Measurements from ENCODE around the gene RPH3AL.
"Not testable (repeated sequence)": the region's sequence is repeated elsewhere in the genome, so short reads cannot be mapped to it uniquely, and the experiment has no call there.

The RPH3AL gene

DNA sequence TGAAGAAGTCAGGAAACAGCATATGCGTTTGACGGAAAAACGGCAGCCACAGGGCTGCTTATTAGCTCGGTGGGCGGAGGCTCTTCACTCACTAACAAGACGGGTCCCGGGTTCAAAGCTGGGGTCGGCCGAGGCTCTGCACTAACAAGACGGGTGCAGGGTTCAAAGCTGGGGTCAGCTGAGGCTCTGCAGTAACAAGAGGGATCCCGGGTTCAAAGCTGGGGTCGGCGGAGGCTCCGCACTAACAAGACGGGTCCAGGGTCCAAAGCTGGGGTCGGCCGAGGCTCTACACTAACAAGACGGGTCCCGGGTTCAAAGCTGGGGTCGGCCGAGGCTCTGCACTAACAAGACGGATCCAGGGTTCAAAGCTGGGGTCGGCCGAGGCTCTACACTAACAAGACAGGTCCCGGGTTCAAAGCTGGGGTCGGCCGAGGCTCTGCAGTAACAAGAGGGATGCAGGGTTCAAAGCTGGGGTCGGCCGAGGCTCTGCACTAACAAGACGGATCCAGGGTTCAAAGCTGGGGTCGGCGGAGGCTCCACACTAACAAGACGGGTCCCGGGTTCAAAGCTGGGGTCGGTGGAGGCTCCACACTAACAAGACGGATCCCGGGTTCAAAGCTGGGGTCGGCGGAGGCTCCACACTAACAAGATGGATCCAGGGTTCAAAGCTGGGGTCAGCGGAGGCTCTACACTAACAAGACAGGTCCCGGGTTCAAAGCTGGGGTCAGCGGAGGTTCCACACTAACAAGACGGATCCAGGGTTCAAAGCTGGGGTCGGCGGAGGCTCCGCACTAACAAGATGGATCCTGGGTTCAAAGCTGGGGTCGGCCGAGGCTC, 117.4 kb downstream of the RPH3AL start:
- not testable (repeated sequence) for H2BK120ac ChIP-seq (ENCODE audit: insufficient read depth, low read length, poor library complexity); H2AK5ac ChIP-seq (ENCODE audit: low read length); H3K36me3 ChIP-seq (ENCODE audit: control insufficient read depth in 1 of 2, insufficient read depth in 2 of 2, low read length in 2 of 2); H3K27ac ChIP-seq (ENCODE audit: low read depth, low read length); H3K4me1 ChIP-seq (ENCODE audit: control insufficient read depth in 1 of 2, insufficient read depth in 2 of 2, low read length in 2 of 2); H3K9ac ChIP-seq (ENCODE audit: low read length); H3K14ac ChIP-seq (ENCODE audit: low read length); H4K91ac ChIP-seq (ENCODE audit: low read depth, low read length); H2BK5ac ChIP-seq (ENCODE audit: low read depth, low read length, poor library complexity); H3K27me3 ChIP-seq (ENCODE audit: insufficient read depth, low read length); H2BK12ac ChIP-seq (ENCODE audit: low read length); H4K12ac ChIP-seq (ENCODE audit: low read depth, low read length); H3K9me3 ChIP-seq (ENCODE audit: insufficient read depth, low read depth, low read length); H3K4ac ChIP-seq (ENCODE audit: low read depth, low read length); H4K8ac ChIP-seq (ENCODE audit: low read depth, low read length); DNase-seq; H3K4me3 ChIP-seq (ENCODE audit: low read depth, low read length); H3K79me2 ChIP-seq (ENCODE audit: control insufficient read depth, insufficient read depth, low read length, poor library complexity); H3K4me2 ChIP-seq (ENCODE audit: low read length); H2AFZ ChIP-seq (ENCODE audit: insufficient read depth, low read length, poor library complexity); H3K18ac ChIP-seq (ENCODE audit: low read length); H3K79me1 ChIP-seq (ENCODE audit: low read length); H3K23ac ChIP-seq (ENCODE audit: low read length)
- WGBS (ENCODE audit: extremely low coverage, insufficient coverage, insufficient read length): no CpG with 5 or more reads among the region's 48 CpGs

DNA sequence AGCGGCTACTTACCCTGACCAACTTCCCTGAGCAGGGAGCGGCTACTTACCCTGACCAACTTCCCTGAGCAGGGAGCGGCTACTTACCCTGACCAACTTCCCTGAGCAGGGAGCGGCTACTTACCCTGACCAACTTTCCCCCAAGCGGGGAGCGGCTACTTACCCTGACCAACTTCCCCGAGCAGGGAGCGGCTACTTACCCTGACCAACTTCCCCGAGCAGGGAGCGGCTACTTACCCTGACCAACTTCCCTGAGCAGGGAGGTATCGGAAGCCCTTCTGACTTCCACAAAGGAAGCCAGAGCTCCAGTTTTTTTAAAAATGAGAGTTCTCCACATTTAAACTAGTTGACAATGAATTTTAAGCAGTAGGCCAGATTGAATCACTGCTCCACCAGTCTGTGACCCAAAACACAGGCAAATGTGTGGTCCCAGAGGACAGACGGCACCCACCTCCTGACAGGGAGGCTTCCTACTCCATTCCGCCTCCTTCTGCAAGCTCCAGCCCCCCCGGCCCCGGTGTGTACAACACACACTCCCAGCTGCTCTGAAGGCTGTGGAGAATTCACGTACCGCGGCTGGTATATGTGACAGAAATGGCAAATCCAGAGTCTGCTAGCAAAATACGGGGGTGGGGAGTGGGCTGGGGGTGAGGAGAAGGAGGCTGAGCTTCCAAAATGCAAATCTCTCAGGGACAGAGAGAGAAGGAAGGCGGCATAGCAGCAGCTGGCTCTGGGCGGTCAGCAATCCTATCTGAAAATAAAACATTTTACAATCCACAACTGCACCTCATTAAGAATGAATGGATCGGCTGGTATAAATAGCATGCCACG, 118.2 kb downstream of the RPH3AL start:
- not testable (repeated sequence) for H4K8ac ChIP-seq (ENCODE audit: low read depth, low read length); H4K91ac ChIP-seq (ENCODE audit: low read depth, low read length); H3K4me3 ChIP-seq (ENCODE audit: low read depth, low read length); H3K27me3 ChIP-seq (ENCODE audit: insufficient read depth, low read length); H2AFZ ChIP-seq (ENCODE audit: insufficient read depth, low read length, poor library complexity); H3K23ac ChIP-seq (ENCODE audit: low read length); DNase-seq; H2AK5ac ChIP-seq (ENCODE audit: low read length); H2BK12ac ChIP-seq (ENCODE audit: low read length); H3K14ac ChIP-seq (ENCODE audit: low read length); H4K12ac ChIP-seq (ENCODE audit: low read depth, low read length); H3K79me2 ChIP-seq (ENCODE audit: control insufficient read depth, insufficient read depth, low read length, poor library complexity); H3K4me2 ChIP-seq (ENCODE audit: low read length); H3K9ac ChIP-seq (ENCODE audit: low read length); H3K27ac ChIP-seq (ENCODE audit: low read depth, low read length); H3K4ac ChIP-seq (ENCODE audit: low read depth, low read length); H3K9me3 ChIP-seq (ENCODE audit: insufficient read depth, low read depth, low read length); H3K79me1 ChIP-seq (ENCODE audit: low read length); H2BK120ac ChIP-seq (ENCODE audit: insufficient read depth, low read length, poor library complexity); H2BK5ac ChIP-seq (ENCODE audit: low read depth, low read length, poor library complexity); H3K4me1 ChIP-seq (ENCODE audit: control insufficient read depth in 1 of 2, insufficient read depth in 2 of 2, low read length in 2 of 2); H3K18ac ChIP-seq (ENCODE audit: low read length); H3K36me3 ChIP-seq (ENCODE audit: control insufficient read depth in 1 of 2, insufficient read depth in 2 of 2, low read length in 2 of 2)
- no CpG with 5 or more reads among the region's 23 CpGs for WGBS (ENCODE audit: extremely low coverage, insufficient coverage, insufficient read length)

- Histone ChIP-seq H3K79me2 (ENCODE audit: control insufficient read depth, insufficient read depth, low read length, poor library complexity) (no peaks in the 10 kb centered on the region), H2AK5ac (ENCODE audit: low read length) (no peak overlapping the region), H3K23ac (ENCODE audit: low read length) (no peak overlapping the region), H3K4me3 (ENCODE audit: low read depth, low read length) (no peak overlapping the region), H3K4me1 (ENCODE audit: control insufficient read depth in 1 of 2, insufficient read depth in 2 of 2, low read length in 2 of 2) (peaks cover 6 to 7% of the 10 kb centered on the region in 2 experiments), H4K12ac (ENCODE audit: low read depth, low read length) (no peak overlapping the region), H2AFZ (ENCODE audit: insufficient read depth, low read length, poor library complexity) (no peak overlapping the region), H4K91ac (ENCODE audit: low read depth, low read length) (no peak overlapping the region), H3K4me2 (ENCODE audit: low read length) (no peak overlapping the region), H3K27ac (ENCODE audit: low read depth, low read length) (no peak overlapping the region), H3K9me3 (ENCODE audit: insufficient read depth, low read depth, low read length) (no peaks in the 10 kb centered on the region), H3K18ac (ENCODE audit: low read length) (no peak overlapping the region), H3K4ac (ENCODE audit: low read depth, low read length) (no peak overlapping the region), H2BK120ac (ENCODE audit: insufficient read depth, low read length, poor library complexity) (no peak overlapping the region), H3K36me3 (ENCODE audit: control insufficient read depth in 1 of 2, insufficient read depth in 2 of 2, low read length in 2 of 2) (no peaks in the 10 kb centered on the region), H3K14ac (ENCODE audit: low read length) (no peak overlapping the region), H3K9ac (ENCODE audit: low read length) (no peak overlapping the region), H3K27me3 (ENCODE audit: insufficient read depth, low read length) (no peaks in the 10 kb centered on the region), H2BK5ac (ENCODE audit: low read depth, low read length, poor library complexity) (no peak overlapping the region), H3K79me1 (ENCODE audit: low read length) (no peaks in the 10 kb centered on the region), H4K8ac (ENCODE audit: low read depth, low read length) (no peak overlapping the region), H2BK12ac (ENCODE audit: low read length) (no peak overlapping the region)
- DNase-seq: no peak
- no CpG with 5 or more reads among the region's 11 CpGs for WGBS (ENCODE audit: extremely low coverage, insufficient coverage, insufficient read length)
Observed at GRCh38 chr17:233473-233941, 119.1 kb downstream of the RPH3AL start.

DNA sequence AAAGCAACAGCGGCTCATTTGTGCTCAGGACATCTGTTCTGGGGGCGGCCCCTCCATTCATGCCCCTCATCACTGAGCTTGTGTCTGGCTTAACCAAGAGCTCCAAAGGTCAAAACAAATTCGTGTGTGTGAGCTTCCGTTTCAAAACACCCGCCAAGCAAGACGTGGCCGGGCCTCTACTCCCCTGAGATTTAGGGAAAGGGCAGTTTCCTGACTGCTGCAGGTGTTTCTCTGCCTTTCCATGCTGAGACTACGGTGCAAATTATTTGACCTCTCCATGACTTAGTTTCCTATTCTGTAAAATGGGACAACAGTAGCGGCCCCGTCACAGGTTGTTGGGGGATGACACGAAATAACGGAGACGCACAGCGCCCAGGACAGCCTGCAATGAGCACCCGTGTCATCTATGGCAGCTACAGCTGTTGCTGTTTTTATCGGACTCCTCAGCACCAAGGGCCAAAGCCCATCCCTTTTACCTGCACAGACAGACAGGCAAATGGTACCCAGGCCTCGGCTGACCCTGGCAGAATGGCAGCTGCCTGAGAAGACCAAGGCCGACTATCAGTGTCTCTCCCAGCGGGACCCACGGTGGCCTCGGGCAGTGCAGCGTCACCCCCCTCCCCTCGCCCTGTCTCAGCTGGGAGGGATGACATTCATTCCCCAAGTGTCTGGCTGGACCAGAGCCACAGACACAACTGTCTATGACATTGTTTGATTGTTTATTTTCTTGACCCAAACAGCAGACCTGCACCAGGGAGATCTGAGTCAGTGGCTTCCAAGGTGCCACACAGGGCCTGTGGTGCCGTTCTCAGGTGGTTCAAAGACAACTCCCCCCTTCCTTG, 120.4 kb downstream of the RPH3AL start:
- WGBS (ENCODE audit: extremely low coverage, insufficient coverage, insufficient read length): no CpG with 5 or more reads among the region's 24 CpGs
- Histone ChIP-seq H3K79me1 (ENCODE audit: low read length) (no peaks in the 10 kb centered on the region), H3K4me2 (ENCODE audit: low read length) (no peak overlapping the region), H3K27me3 (ENCODE audit: insufficient read depth, low read length) (no peaks in the 10 kb centered on the region), H3K14ac (ENCODE audit: low read length) (no peak overlapping the region), H3K4me3 (ENCODE audit: low read depth, low read length) (no peak overlapping the region), H4K12ac (ENCODE audit: low read depth, low read length) (no peak overlapping the region), H2BK12ac (ENCODE audit: low read length) (no peak overlapping the region), H3K27ac (ENCODE audit: low read depth, low read length) (no peak overlapping the region), H2AK5ac (ENCODE audit: low read length) (no peak overlapping the region), H2BK5ac (ENCODE audit: low read depth, low read length, poor library complexity) (no peak overlapping the region), H3K4me1 (ENCODE audit: control insufficient read depth in 1 of 2, insufficient read depth in 2 of 2, low read length in 2 of 2) (peaks cover 6 to 7% of the 10 kb centered on the region in 2 experiments), H4K91ac (ENCODE audit: low read depth, low read length) (no peak overlapping the region), H3K4ac (ENCODE audit: low read depth, low read length) (no peak overlapping the region), H3K18ac (ENCODE audit: low read length) (no peak overlapping the region), H3K79me2 (ENCODE audit: control insufficient read depth, insufficient read depth, low read length, poor library complexity) (no peaks in the 10 kb centered on the region), H4K8ac (ENCODE audit: low read depth, low read length) (no peak overlapping the region), H2AFZ (ENCODE audit: insufficient read depth, low read length, poor library complexity) (no peak overlapping the region), H3K9me3 (ENCODE audit: insufficient read depth, low read depth, low read length) (no peaks in the 10 kb centered on the region), H3K9ac (ENCODE audit: low read length) (no peak overlapping the region), H2BK120ac (ENCODE audit: insufficient read depth, low read length, poor library complexity) (no peak overlapping the region), H3K23ac (ENCODE audit: low read length) (no peak overlapping the region), H3K36me3 (ENCODE audit: control insufficient read depth in 1 of 2, insufficient read depth in 2 of 2, low read length in 2 of 2) (no peaks in the 10 kb centered on the region)
- DNase-seq: no peak

All from trophoblast cell (in vitro differentiated cells and primary cell).